Stimulated activated CD4-positive, alpha-beta T cell treated with anti-CD3 and anti-CD28 coated beads, TNF-alpha, amount 100 ng/mL, for 48 hours (primary cell): ENCODE results near the gene NLRX1.
"Not testable (repeated sequence)": the region's sequence is repeated elsewhere in the genome, so short reads cannot be mapped to it uniquely, and the experiment has no call there.

Source experiments
- DNase-seq, 3 donors: peaks; one replicate each; pipeline ENCODE4 v3.0.0-alpha.2; 2020; ENCODE audit warnings: low read depth in 3 of 3

NLRX1 gene

GRCh38 chr11:119209186-119209585 is 40.7 kb downstream of the NLRX1 start:
- DNase-seq = no peak

- DNase-seq = no peak
Measured at GRCh38 chr11:119210050-119210449, 41.5 kb downstream of the NLRX1 start.

GRCh38 chr11:119218141-119218878 is 49.8 kb downstream of the NLRX1 start:
- no peak for DNase-seq

- no peak for DNase-seq
Measured at GRCh38 chr11:119222308-119222707, 53.8 kb downstream of the NLRX1 start.

GRCh38 chr11:119222891-119223290 is 54.4 kb downstream of the NLRX1 start:
- DNase-seq = no peak

- no peak for DNase-seq
Measured at GRCh38 chr11:119223856-119224255, 55.3 kb downstream of the NLRX1 start.

- DNase-seq = not testable (repeated sequence)
Measured at GRCh38 chr11:119228535-119229287, 60.2 kb downstream of the NLRX1 start.

- no peak for DNase-seq
Measured at GRCh38 chr11:119229288-119229672, 60.8 kb downstream of the NLRX1 start.

GRCh38 chr11:119229741-119230140 is 61.2 kb downstream of the NLRX1 start:
- DNase-seq = no peak
